GM12875 (cell line): ENCODE data around the gene C2CD2.

Source experiments
- H3K4me3 ChIP-seq: one replicate; pipeline ENCODE4 v1.5.1; 2011; ENCODE audit warnings: low read depth, low read length, control low read depth
- CTCF ChIP-seq: IDR thresholded peaks from 2 replicates; pipeline ENCODE4 v1.5.1; 2011; ENCODE audit warnings: low read depth, mild to moderate bottlenecking, control low read depth, inconsistent platforms, low read length, moderate library complexity, borderline replicate concordance; ENCODE audit not compliant: insufficient read depth

Gene C2CD2

GRCh38 chr21:41878831-41879189 lies 75.0 kb downstream of the C2CD2 start:
- H3K4me3 ChIP-seq: peak overlapping the region; percentile 87
- no peak for TF ChIP-seq CTCF

GRCh38 chr21:41877901-41878830 lies 75.7 kb downstream of the C2CD2 start:
- peak overlapping the region; percentile 87 for H3K4me3 ChIP-seq
- no peak for TF ChIP-seq CTCF

GRCh38 chr21:41876928-41877652 lies 76.7 kb downstream of the C2CD2 start:
- H3K4me3 ChIP-seq: peak overlapping the region; percentile 87
- TF ChIP-seq CTCF: 0 out of 2 replicates have a peak, but pooled peaks have one; percentile 4

GRCh38 chr21:41876396-41876795 lies 77.4 kb downstream of the C2CD2 start:
- TF ChIP-seq CTCF: no peak
- no peak overlapping the region for H3K4me3 ChIP-seq

GRCh38 chr21:41875086-41875485 lies 78.7 kb downstream of the C2CD2 start:
- H3K4me3 ChIP-seq: no peak overlapping the region
- TF ChIP-seq CTCF: no peak

GRCh38 chr21:41874611-41875010 lies 79.2 kb downstream of the C2CD2 start:
- TF ChIP-seq CTCF: no peak
- H3K4me3 ChIP-seq: no peak overlapping the region
